GM18909 (cell line): ENCODE measurements around the gene TTLL9.
"Not testable (repeated sequence)": the region's sequence is repeated elsewhere in the genome, so short reads cannot be mapped to it uniquely, and the experiment has no call there.

Experiments used
- ATAC-seq: cut with Tn5 transposase; IDR thresholded peaks from one replicate; pipeline ENCODE4 v1.9.1; 2021; ENCODE audit warnings: mild to moderate bottlenecking; ENCODE audit not compliant: unreplicated experiment, poor library complexity

TTLL9 gene

GRCh38 chr20:31869942-31870725 lies at the start of gene TTLL9, which contains the start of gene DUSP15:
Gene TTLL9 (plus strand): TSS chr20:31870634. CDS start chr20:31871127, 493 bp downstream.
Gene DUSP15 (minus strand): TSS chr20:31870527. CDS start chr20:31870337, 190 bp downstream.
- ATAC-seq: peak; percentile 45

- no peak for ATAC-seq
Observed at GRCh38 chr20:31821427-31821826, 49.0 kb upstream of the TTLL9 start.

- peak; percentile 77 for ATAC-seq
Observed at GRCh38 chr20:31822421-31823330, 47.8 kb upstream of the TTLL9 start.

- ATAC-seq: no peak
Observed at GRCh38 chr20:31823360-31824124, 46.9 kb upstream of the TTLL9 start.

GRCh38 chr20:31824125-31824485 lies 46.3 kb upstream of the TTLL9 start:
- ATAC-seq: no peak

GRCh38 chr20:31824554-31825313 lies 45.7 kb upstream of the TTLL9 start:
- ATAC-seq: no peak

GRCh38 chr20:31826074-31826473 lies 44.4 kb upstream of the TTLL9 start:
- ATAC-seq: no peak

GRCh38 chr20:31827059-31827458 lies 43.4 kb upstream of the TTLL9 start:
- no peak for ATAC-seq

GRCh38 chr20:31828016-31828415 lies 42.4 kb upstream of the TTLL9 start:
- not testable (repeated sequence) for ATAC-seq

GRCh38 chr20:31829731-31830130 lies 40.7 kb upstream of the TTLL9 start:
- ATAC-seq: no peak

- no peak for ATAC-seq
Observed at GRCh38 chr20:31830406-31830981, 39.9 kb upstream of the TTLL9 start.

GRCh38 chr20:31831211-31831610 lies 39.2 kb upstream of the TTLL9 start:
- ATAC-seq: no peak

GRCh38 chr20:31831771-31832306 lies 38.6 kb upstream of the TTLL9 start:
- ATAC-seq: no peak

GRCh38 chr20:31833130-31833930 lies 37.1 kb upstream of the TTLL9 start:
- ATAC-seq: no peak

- ATAC-seq: no peak
Observed at GRCh38 chr20:31833931-31834521, 36.4 kb upstream of the TTLL9 start.

GRCh38 chr20:31835554-31835953 lies 34.9 kb upstream of the TTLL9 start:
- no peak for ATAC-seq

- peak; percentile 78 for ATAC-seq
Observed at GRCh38 chr20:31835977-31836852, 34.2 kb upstream of the TTLL9 start.
